ENCODE data around the gene CRHR2. TPM values are rescaled to one million over a fixed set of nuclear protein-coding genes. Genes with fewer than 3 reads are reported as not detected.

CRHR2 gene
- polyA plus RNA-seq, 1 of the 3 experiments (the other 2 are of a cell fraction): not detected

- 88% methylated on average over 4 of the region's 4 CpGs for WGBS (ENCODE audit: low lambda C conversion rate)
- H3K4me3 ChIP-seq (ENCODE audit: low read depth in 2 of 2, low read length in 1 of 2): no peak overlapping the region
- H3K4me2 ChIP-seq: no peak overlapping the region
- H3K9me2 ChIP-seq: no peaks in the 10 kb centered on the region
- ChIA-PET POLR2A (no interaction called here), CTCF (interaction anchor here (0.8 to 8.9 kb wide), 5 partner anchors 8 to 114 kb away, joined by 3 to 47 read pairs (median 5); no protein-coding TSS in a partner anchor)
- TF ChIP-seq GATA2 (CRISPR knock-in tag; IDR thresholded peaks at IDR 0.05) (no peak), FOXJ3 (CRISPR knock-in tag; IDR thresholded peaks at IDR 0.05) (no peak), JUND (IDR thresholded peaks at IDR 0.05) (no peak), NRF1 (IDR thresholded peaks at IDR 0.05; ENCODE audit: low read depth, low read length) (no peak), MXI1 (IDR thresholded peaks at IDR 0.05; ENCODE audit: low read depth, low read length) (no peak), RAD21 (IDR thresholded peaks at IDR 0.05; ENCODE audit: low read length) (no peak), CHD2 (IDR thresholded peaks at IDR 0.05; ENCODE audit: low read length, partially characterized antibody) (no peak), GABPA (IDR thresholded peaks at IDR 0.05; ENCODE audit: low read depth) (no peak), REST (IDR thresholded peaks at IDR 0.05; ENCODE audit: low read depth, low read length) (no peak), FOXM1 (IDR thresholded peaks at IDR 0.05; ENCODE audit: low read depth) (no peak), MEF2A (IDR thresholded peaks at IDR 0.05; ENCODE audit: borderline replicate concordance, low read depth) (no peak)
- H3F3A ChIP-seq (replicated peaks; ENCODE audit: insufficient read depth): peaks cover 4% of the 10 kb centered on the region
- no peak overlapping the region for H3K27ac ChIP-seq (ENCODE audit: low read depth in 2 of 2, low read length in 1 of 2)
- no peak overlapping the region for H2AFZ ChIP-seq (ENCODE audit: low read depth)
- peaks cover 27% of the 10 kb centered on the region for H4K20me1 ChIP-seq (ENCODE audit: insufficient read depth)
- no peaks in the 10 kb centered on the region for H3K4me1 ChIP-seq (ENCODE audit: control insufficient read depth in 1 of 2, insufficient read depth in 2 of 2, low read depth in 1 of 2, low read length in 1 of 2)
- H3K36me3 ChIP-seq (replicated peaks in 1 of 2; ENCODE audit: control insufficient read depth in 1 of 2, insufficient read depth in 2 of 2, low read length in 1 of 2): peaks cover 90 to 96% of the 10 kb centered on the region in 2 experiments
- DNase-seq: no peak
- H3K9me3 ChIP-seq: no peaks in the 10 kb centered on the region
- no peaks in the 10 kb centered on the region for H3K79me2 ChIP-seq (ENCODE audit: insufficient read depth)
- no peak overlapping the region for H3K9ac ChIP-seq
- H3K27me3 ChIP-seq (ENCODE audit: insufficient read depth): no peaks in the 10 kb centered on the region
Measured at GRCh38 chr7:30627026-30627425, 55.2 kb downstream of the CRHR2 start.

GRCh38 chr7:30625283-30625682 is 57.0 kb downstream of the CRHR2 start:
- Histone ChIP-seq H3K27ac (ENCODE audit: low read depth in 2 of 2, low read length in 1 of 2) (no peak overlapping the region), H3K79me2 (ENCODE audit: insufficient read depth) (peaks cover 1% of the 10 kb centered on the region; the same call in 1 of the 2 replicates), H2AFZ (ENCODE audit: low read depth) (no peak overlapping the region), H3K9me3 (no peaks in the 10 kb centered on the region), H3K4me1 (ENCODE audit: control insufficient read depth in 1 of 2, insufficient read depth in 2 of 2, low read depth in 1 of 2, low read length in 1 of 2) (no peaks in the 10 kb centered on the region), H3K27me3 (ENCODE audit: insufficient read depth) (no peaks in the 10 kb centered on the region), H3K4me2 (no peak overlapping the region), H4K20me1 (ENCODE audit: insufficient read depth) (peaks cover 31% of the 10 kb centered on the region), H3K9me2 (no peaks in the 10 kb centered on the region), H3K9ac (no peak overlapping the region), H3F3A (replicated peaks; ENCODE audit: insufficient read depth) (peaks cover 4% of the 10 kb centered on the region), H3K4me3 (ENCODE audit: low read depth in 2 of 2, low read length in 1 of 2) (no peak overlapping the region), H3K36me3 (replicated peaks in 1 of 2; ENCODE audit: control insufficient read depth in 1 of 2, insufficient read depth in 2 of 2, low read length in 1 of 2) (peaks cover 92 to 96% of the 10 kb centered on the region in 2 experiments)
- WGBS (ENCODE audit: low lambda C conversion rate): 100% methylated on average over 1 of the region's 1 CpG
- TF ChIP-seq PBX3 (IDR thresholded peaks at IDR 0.05): no peak
- TF ChIP-seq SMC3 (IDR thresholded peaks at IDR 0.05; ENCODE audit: low read depth, low read length): 0 out of 2 replicates have a peak, but pooled peaks have one; percentile 7
- peak; percentile 51 for TF ChIP-seq RAD21 (IDR thresholded peaks at IDR 0.05; ENCODE audit: low read length)
- CTCF ChIA-PET: interaction anchor here (1.1 to 8.9 kb wide), 2 partner anchors 43 to 115 kb away, joined by 3 to 47 read pairs; no protein-coding TSS in a partner anchor
- POLR2A ChIA-PET: no interaction called here
- no peak for DNase-seq
